GM12892 (cell line): ENCODE results near the gene BORCS5.

Experiments
- POLR2A ChIP-seq: IDR thresholded peaks from 2 replicates; pipeline ENCODE4 v1.6.1; 2011; ENCODE audit warnings: low read depth, low read length, control low read depth
- POLR2AphosphoS5 ChIP-seq: IDR thresholded peaks from 2 replicates; pipeline ENCODE4 v1.6.1; 2011; ENCODE audit warnings: low read depth, low read length, control low read depth
- TAF1 ChIP-seq: IDR thresholded peaks from 2 replicates; pipeline ENCODE4 v1.6.1; 2011; ENCODE audit warnings: low read depth, mild to moderate bottlenecking, control low read depth, low read length, borderline replicate concordance

DNA sequence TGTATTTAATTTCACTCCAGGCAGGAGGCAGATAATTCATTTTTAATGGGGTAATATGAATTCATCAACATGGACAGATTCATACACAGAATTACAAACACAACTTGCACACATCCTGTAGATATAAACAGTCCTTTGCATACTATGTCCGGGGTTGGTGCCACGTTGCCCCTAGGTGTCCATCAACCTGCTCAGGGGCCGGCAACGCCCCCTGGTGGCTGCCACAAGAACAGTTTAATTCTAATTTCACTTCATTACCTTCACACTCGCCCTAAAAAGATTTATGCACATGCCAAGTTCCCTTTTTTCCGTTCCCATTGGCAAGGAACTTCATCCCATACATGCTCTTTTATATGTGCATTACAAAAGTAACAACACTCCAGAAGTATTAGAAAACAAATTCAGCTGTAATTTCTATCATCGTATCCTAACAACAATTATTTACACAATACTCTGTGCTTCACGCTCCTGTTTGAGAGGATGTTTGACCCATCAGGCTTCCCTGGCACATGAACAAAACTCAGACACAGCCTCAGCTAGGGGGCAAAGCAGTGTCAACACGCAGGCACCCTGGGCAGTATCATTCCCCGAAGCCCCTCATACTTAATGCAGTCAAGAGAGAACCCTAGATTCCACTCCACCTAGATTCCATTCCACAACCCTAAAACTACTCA is 22.4 kb upstream of the BORCS5 start:
- TF ChIP-seq POLR2AphosphoS5, result no peak
- no peak for TF ChIP-seq TAF1
- TF ChIP-seq POLR2A, result no peak
